22Rv1 (cell line): Measurements from ENCODE around the gene KDM4C.

Source experiments
- ZFX ChIP-seq: fragments of 450-650 bp; IDR thresholded peaks from 2 replicates; pipeline ENCODE4 v1.6.1; 2017; ENCODE audit warnings: antibody characterized with exemption, borderline replicate concordance
- TF ChIP-seq, protein P1 (sequence below): fragments of 450-650 bp; IDR thresholded peaks from 2 replicates; pipeline ENCODE4 v1.5.1; 2017; ENCODE audit warnings: mild to moderate bottlenecking

- TF ChIP-seq, protein P1, sequence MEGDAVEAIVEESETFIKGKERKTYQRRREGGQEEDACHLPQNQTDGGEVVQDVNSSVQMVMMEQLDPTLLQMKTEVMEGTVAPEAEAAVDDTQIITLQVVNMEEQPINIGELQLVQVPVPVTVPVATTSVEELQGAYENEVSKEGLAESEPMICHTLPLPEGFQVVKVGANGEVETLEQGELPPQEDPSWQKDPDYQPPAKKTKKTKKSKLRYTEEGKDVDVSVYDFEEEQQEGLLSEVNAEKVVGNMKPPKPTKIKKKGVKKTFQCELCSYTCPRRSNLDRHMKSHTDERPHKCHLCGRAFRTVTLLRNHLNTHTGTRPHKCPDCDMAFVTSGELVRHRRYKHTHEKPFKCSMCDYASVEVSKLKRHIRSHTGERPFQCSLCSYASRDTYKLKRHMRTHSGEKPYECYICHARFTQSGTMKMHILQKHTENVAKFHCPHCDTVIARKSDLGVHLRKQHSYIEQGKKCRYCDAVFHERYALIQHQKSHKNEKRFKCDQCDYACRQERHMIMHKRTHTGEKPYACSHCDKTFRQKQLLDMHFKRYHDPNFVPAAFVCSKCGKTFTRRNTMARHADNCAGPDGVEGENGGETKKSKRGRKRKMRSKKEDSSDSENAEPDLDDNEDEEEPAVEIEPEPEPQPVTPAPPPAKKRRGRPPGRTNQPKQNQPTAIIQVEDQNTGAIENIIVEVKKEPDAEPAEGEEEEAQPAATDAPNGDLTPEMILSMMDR = no peak
- no peak for TF ChIP-seq ZFX
Measured at GRCh38 chr9:6895754-6896153, 138.0 kb downstream of the KDM4C start.
